ENCODE data around the gene CDKAL1. TPM values are rescaled to one million over a fixed set of nuclear protein-coding genes. Genes with fewer than 3 reads are reported as not detected.

Gene CDKAL1
- total RNA-seq, 1 donor from 2014 or later: 9.1 TPM

DNA sequence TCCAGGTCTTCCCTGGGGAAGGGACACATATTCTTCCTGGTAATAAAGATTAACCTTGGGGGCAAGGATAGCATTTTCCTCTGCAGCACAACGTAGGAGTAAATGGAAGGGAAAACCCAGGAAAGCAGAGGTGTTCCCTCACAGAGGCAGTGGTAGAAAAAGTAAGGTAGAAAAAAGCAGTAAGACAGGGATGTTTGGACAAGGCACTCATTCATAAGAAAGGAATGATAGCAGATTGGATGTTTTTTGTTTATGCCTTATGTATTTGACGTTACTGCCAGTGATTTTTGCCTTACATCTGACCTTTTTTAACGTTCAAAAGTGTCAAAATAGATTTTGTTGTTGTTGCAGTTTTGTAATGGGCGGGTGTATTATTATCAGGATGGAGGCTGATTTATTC lies 395.0 kb downstream of the CDKAL1 start:
- H3K27me3 ChIP-seq (ENCODE audit: low read depth): no peaks in the 10 kb centered on the region
- no peak for DNase-seq
- H3K9me3 ChIP-seq (replicated peaks): no peaks in the 10 kb centered on the region
- H3K27ac ChIP-seq (replicated peaks): no peak overlapping the region
- H3K4me1 ChIP-seq: no peaks in the 10 kb centered on the region
- H3K36me3 ChIP-seq: no peaks in the 10 kb centered on the region
- no peak overlapping the region for H3K4me3 ChIP-seq
- TF ChIP-seq, protein P1, sequence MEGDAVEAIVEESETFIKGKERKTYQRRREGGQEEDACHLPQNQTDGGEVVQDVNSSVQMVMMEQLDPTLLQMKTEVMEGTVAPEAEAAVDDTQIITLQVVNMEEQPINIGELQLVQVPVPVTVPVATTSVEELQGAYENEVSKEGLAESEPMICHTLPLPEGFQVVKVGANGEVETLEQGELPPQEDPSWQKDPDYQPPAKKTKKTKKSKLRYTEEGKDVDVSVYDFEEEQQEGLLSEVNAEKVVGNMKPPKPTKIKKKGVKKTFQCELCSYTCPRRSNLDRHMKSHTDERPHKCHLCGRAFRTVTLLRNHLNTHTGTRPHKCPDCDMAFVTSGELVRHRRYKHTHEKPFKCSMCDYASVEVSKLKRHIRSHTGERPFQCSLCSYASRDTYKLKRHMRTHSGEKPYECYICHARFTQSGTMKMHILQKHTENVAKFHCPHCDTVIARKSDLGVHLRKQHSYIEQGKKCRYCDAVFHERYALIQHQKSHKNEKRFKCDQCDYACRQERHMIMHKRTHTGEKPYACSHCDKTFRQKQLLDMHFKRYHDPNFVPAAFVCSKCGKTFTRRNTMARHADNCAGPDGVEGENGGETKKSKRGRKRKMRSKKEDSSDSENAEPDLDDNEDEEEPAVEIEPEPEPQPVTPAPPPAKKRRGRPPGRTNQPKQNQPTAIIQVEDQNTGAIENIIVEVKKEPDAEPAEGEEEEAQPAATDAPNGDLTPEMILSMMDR (IDR thresholded peaks at IDR 0.05; ENCODE audit: borderline replicate concordance): no peak
- intact Hi-C loops (cut with micrococcal nuclease): no loop called here

DNA sequence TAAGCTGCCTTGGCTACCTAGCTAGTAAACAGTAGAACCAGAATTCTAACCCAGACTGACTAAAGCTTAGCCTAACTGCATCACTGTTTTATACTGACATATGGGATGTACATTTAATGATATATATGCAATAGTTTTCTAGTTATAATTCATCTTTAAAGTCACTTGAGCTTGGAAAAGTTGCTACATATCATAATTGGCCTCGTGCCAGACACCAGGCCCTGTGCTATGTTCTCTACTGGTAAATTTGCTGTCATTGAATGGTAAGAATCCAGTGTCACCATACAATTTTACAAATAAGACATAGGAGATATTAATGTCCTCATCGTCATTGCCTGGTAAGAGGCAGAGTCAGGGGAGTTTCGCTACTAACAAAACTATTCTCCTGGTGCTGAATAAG lies 396.8 kb downstream of the CDKAL1 start:
- intact Hi-C loops (cut with micrococcal nuclease): no loop called here
- no peak for DNase-seq
- TF ChIP-seq, protein P1 (IDR thresholded peaks at IDR 0.05; ENCODE audit: borderline replicate concordance): no peak

DNA sequence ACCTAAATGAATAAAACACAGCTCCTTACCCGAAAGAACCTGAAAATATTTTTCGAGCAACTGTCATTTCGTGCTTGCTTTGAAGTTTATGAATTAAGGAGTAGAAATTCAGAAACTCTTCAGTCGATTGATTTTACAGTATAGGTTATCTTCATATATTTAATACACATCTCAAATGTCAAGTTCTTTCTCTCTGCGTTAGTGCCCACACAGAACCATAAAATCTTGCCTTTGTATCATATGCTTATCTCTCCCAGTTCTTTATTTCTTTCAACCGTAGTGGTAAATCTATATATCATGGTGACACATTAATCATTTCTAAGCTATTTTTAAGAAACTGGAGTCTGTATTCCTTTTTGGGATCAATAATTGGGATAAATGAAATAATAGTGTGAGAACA lies 397.5 kb downstream of the CDKAL1 start:
- DNase-seq: no peak
- TF ChIP-seq, protein P1 (IDR thresholded peaks at IDR 0.05; ENCODE audit: borderline replicate concordance): no peak
- H3K4me1 ChIP-seq: no peaks in the 10 kb centered on the region
- no peak overlapping the region for H3K27ac ChIP-seq (replicated peaks)
- no peaks in the 10 kb centered on the region for H3K27me3 ChIP-seq (ENCODE audit: low read depth)
- no peaks in the 10 kb centered on the region for H3K36me3 ChIP-seq
- no peaks in the 10 kb centered on the region for H3K9me3 ChIP-seq (replicated peaks)
- intact Hi-C loops (cut with micrococcal nuclease): no loop called here
- no peak overlapping the region for H3K4me3 ChIP-seq

More for the DNA sequence above, 396.8 kb downstream of the CDKAL1 start:
- H3K36me3 ChIP-seq: no peaks in the 10 kb centered on the region
- no peak overlapping the region for H3K4me3 ChIP-seq
- no peak overlapping the region for H3K27ac ChIP-seq (replicated peaks)
- H3K9me3 ChIP-seq (replicated peaks): no peaks in the 10 kb centered on the region
- no peaks in the 10 kb centered on the region for H3K27me3 ChIP-seq (ENCODE audit: low read depth)
- no peaks in the 10 kb centered on the region for H3K4me1 ChIP-seq

DNA sequence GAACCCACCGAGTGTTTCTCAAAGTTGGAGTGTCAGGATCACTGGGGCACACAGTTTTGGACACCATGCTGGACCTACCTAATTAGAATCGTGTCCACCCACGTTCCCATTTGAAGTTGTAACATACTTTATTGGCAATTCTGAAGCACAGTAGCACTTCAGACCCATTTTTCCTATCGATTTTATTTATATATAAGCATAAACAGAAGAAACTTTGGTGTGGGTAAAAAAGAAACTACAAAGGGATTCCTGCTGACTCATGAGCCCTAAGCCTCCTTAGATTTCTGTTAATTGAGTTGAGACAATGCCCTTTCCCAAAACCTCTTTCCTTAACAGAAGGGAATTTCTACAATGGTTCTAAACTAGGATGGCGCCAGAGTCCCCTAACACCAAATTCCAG lies 398.0 kb downstream of the CDKAL1 start:
- no peaks in the 10 kb centered on the region for H3K27me3 ChIP-seq (ENCODE audit: low read depth)
- TF ChIP-seq, protein P1 (IDR thresholded peaks at IDR 0.05; ENCODE audit: borderline replicate concordance): no peak
- H3K36me3 ChIP-seq: no peaks in the 10 kb centered on the region
- no peak for DNase-seq
- no peaks in the 10 kb centered on the region for H3K9me3 ChIP-seq (replicated peaks)
- intact Hi-C loops (cut with micrococcal nuclease): no loop called here
- no peaks in the 10 kb centered on the region for H3K4me1 ChIP-seq
- H3K27ac ChIP-seq (replicated peaks): no peak overlapping the region
- H3K4me3 ChIP-seq: no peak overlapping the region

DNA sequence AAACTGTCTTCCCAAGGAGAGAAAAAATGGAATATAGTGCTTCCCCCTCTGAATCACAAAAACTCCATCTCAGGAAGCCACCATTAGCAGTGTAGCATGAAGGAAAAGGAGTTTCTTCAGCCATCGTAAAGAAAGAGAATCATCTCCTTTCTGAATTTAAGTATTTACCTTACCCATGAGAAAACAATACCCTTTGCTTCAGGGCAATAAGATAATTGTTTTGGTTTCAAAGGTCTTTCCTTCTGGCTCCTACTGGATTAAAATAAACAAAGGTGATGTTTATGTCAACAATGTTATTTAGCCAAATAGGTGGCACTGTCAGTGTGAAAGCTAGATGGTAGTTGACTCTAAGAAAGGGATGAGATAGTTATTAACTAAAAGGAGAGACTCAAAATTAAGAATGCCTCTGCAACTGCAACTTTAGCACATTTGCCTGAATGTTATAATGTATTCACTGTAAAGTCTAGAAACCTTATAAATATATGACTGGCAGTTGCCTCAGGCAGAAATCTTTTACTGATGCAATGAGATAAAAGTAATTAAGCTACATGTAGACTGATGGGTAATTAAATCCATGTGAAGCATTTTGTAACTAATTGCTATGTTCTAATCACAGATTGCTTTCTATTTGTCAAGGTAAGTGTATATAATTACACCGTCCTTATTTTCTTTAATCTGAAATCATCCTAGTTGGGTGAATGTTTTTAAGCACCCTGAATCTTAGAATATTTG lies 399.0 kb downstream of the CDKAL1 start:
- no peak overlapping the region for H3K4me3 ChIP-seq
- intact Hi-C loops (cut with micrococcal nuclease): no loop called here
- H3K9me3 ChIP-seq (replicated peaks): no peaks in the 10 kb centered on the region
- no peaks in the 10 kb centered on the region for H3K4me1 ChIP-seq
- TF ChIP-seq, protein P1 (IDR thresholded peaks at IDR 0.05; ENCODE audit: borderline replicate concordance): no peak
- H3K27ac ChIP-seq (replicated peaks): no peak overlapping the region
- DNase-seq: no peak
- no peaks in the 10 kb centered on the region for H3K27me3 ChIP-seq (ENCODE audit: low read depth)
- H3K36me3 ChIP-seq: no peaks in the 10 kb centered on the region
